Uterus (tissue), 2 donors: ENCODE results near the gene SLC25A30.

ENCODE experiments used
- CTCF ChIP-seq, 4 experiments: fragments of 200-600 bp in 2 of 4; fragments of 450-650 bp in 2 of 4; sonication (generic) in 2 of 4; IDR thresholded peaks; one replicate each; pipeline ENCODE4 v1.5.1; 2016 to 2019; ENCODE audit warnings: antibody characterized with exemption in 4 of 4, mild to moderate bottlenecking in 2 of 4, moderate library complexity in 1 of 4
- POLR2A ChIP-seq, 2 donors: fragments of 450-650 bp; IDR thresholded peaks; one replicate each; pipeline ENCODE4 v1.6.1; 2016; ENCODE audit warnings: antibody characterized with exemption in 2 of 2, mild to moderate bottlenecking in 1 of 2, moderate library complexity in 1 of 2

DNA sequence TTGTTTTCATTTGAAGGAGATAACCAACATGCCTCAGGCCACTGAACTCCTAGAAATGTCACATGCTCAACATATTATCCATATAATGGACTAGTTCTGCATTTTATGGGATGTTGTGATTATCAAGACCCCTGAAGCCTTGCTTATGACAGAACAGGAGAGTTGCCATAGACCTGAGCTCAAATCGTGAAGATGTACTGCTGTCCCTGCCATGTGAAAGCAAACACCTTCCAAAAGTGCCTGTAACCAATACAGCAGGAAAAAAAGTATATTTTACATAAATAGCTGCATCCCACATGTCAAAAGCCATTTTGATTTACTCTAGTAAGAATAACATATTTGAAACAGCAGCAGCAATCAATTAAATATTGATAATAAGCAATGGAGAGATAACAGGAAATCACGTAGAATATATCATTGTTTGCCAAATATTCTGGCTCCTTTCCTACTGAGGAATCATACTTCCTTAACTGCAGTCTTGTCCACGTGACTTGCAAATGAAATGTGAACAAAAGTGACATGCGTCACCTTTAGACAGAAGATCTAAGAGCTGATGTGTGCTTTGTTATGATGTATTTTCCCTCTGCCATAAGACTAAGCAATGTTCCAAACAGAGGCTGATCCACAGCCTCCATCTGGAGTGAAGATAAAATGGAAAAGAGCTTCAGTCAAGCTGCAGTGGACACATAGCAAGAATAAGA, 33.5 kb downstream of the SLC25A30 start:
- no peak for TF ChIP-seq CTCF (IDR thresholded peaks at IDR 0.05)
- no peak for TF ChIP-seq POLR2A (IDR thresholded peaks at IDR 0.05)
